GM12873 (cell line): Measurements from ENCODE around the gene KCNH5.

ENCODE experiments used
- TF ChIP-seq, protein P1 (sequence below): IDR thresholded peaks from 2 replicates; pipeline ENCODE4 v1.5.1; 2012; ENCODE audit warnings: low read depth, mild to moderate bottlenecking, moderate library complexity, low read length, control low read depth; ENCODE audit not compliant: insufficient read depth; ENCODE audit errors: missing control alignments

The KCNH5 gene

DNA sequence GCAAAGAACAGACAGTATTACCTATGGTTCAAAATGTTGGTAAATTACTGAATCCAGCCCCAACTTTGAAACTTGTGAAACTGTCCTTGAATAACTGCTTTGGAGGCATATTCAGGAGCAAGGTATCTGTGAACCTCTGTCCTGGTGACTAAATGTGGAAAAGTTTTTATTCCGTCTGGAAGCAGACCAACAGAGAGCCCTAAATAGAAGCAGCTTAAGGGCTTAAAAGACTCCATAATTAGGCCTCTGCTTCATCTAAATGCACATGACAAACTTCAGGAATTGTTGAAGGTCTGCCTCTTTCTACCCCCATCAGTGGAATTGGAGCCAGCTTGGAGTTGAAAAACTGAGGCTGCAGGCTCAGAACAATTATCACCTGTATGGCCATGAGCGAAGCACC, 276.5 kb downstream of the KCNH5 start:
- TF ChIP-seq, protein P1, sequence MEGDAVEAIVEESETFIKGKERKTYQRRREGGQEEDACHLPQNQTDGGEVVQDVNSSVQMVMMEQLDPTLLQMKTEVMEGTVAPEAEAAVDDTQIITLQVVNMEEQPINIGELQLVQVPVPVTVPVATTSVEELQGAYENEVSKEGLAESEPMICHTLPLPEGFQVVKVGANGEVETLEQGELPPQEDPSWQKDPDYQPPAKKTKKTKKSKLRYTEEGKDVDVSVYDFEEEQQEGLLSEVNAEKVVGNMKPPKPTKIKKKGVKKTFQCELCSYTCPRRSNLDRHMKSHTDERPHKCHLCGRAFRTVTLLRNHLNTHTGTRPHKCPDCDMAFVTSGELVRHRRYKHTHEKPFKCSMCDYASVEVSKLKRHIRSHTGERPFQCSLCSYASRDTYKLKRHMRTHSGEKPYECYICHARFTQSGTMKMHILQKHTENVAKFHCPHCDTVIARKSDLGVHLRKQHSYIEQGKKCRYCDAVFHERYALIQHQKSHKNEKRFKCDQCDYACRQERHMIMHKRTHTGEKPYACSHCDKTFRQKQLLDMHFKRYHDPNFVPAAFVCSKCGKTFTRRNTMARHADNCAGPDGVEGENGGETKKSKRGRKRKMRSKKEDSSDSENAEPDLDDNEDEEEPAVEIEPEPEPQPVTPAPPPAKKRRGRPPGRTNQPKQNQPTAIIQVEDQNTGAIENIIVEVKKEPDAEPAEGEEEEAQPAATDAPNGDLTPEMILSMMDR: no peak

DNA sequence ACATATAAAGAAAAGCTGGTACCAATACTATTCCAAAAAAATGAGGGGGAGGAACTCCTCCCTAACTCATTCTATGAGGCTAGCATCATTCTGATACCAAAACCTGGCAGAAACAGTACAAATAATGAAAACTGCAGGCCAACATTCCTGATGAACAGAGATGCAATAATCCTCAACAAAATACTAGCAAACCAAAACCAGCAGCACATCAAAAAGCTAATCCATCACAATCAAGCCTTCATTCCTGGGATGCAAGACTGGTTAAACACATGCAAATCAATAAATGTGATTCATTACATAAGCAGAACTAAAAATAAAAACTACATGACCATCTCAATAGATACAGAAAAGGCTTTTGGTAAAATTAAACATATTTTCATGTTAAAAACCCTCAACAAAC, 281.3 kb downstream of the KCNH5 start:
- TF ChIP-seq, protein P1: no peak

DNA sequence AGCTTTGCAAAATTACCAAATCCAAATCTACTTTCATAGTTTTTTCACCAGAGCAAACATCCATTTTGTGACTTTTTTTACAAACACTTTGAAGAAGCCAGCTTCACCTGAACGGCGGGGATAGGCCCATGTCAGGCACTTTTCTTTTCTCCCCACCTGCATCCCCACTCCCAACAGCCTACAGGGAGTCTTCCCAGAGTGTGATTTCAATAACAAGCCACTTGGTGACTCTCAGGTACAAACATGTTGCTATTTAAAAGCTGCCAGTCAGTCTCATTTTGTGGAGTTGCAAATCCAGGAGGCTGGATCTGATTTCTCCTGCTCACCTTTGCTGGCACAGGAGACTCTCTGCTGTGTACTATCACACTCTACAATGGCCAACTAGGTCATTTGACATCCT, 285.5 kb downstream of the KCNH5 start:
- TF ChIP-seq, protein P1: no peak

DNA sequence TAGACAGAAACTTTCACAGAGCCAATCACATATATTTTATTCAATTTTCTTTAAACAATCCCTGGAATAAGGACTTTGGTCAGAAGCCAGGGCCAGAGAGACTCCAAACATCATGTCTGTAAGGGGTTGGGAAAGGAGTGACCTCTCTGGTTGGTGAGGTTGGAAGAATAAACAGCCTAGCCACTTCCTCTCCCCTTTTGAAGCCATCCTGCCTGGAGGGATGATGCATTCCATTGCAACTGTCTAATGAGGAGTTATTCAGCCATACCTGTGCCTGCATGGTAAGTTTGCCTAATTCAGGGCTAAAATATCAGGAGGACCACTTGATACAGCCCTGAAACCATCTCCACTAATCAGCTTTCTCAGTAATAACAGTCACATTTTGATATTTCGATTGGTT, 299.8 kb downstream of the KCNH5 start:
- TF ChIP-seq, protein P1: no peak

DNA sequence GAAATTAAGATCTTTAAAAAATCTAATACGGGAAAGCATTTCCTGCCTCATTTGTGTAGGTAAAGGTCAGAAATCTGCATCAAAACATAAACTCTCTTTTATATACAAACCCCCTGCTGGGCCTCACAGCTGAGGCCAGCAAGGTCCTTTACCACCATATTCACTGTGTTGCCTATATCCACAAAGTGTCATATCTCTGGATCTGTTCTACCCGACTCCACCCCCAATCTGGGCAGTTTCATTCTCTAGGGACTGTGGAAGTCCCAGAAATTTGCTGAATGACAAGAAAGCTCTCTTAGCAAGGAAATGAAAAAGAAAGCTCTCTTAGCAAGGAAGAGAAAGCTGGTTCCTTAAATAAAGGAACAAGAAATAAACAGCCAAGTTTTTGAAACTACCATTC, 301.7 kb downstream of the KCNH5 start:
- TF ChIP-seq, protein P1: no peak

DNA sequence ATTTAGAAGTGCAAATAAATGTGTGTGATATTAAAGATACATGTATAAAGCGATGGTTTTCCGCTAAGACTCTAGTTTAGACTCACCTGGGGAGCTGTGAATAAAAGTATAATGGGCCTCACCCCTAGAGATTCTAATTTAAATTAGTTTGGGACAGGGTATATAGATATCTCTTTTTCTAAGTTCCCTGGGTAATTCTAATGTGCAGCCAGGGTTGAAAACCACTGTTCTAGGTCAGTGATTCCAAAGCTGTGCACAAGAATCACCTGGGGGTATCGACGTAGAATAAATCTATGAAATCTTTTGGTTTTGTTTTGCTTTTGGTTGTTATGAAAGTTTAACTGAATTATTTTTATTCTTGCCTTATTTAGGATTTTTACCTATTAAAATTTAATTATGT, 302.1 kb downstream of the KCNH5 start:
- TF ChIP-seq, protein P1: no peak

DNA sequence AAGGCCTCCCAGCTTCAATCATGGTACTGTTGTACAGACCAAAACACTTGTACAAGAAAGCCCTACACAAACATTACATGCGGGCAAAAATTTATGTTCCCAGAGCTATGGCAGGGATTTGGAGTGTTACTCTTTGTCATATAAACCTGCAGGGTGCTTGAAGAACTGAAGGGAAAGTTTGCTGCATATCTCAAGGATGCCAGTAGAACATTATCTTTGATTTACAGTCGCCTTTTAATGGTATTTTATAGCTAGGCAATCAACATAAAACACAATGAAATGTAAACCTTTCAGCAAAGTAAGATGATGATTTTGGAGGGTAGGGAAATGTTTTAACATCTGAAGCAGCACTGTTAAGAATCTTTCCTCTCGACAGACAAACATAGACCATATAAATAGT, 305.6 kb downstream of the KCNH5 start:
- TF ChIP-seq, protein P1: no peak
